OCI-LY3 (cell line): ENCODE data around the gene SPATA2L.

Source experiments
- H2AFZ ChIP-seq: fragments of 200-600, 300-600 bp; shearing (Covaris generic); 2 replicates; pipeline ENCODE4 v1.6.0; 2014; ENCODE audit warnings: antibody characterized with exemption, low read depth, low read length
- H3K27ac ChIP-seq: fragments of 200-600, 300-600 bp; sonication (generic); 2 replicates; pipeline ENCODE4 v1.5.1; 2014; ENCODE audit warnings: mild to moderate bottlenecking, low read length, moderate library complexity, mixed read lengths
- H3K27me3 ChIP-seq: fragments of 200-600, 300-600 bp; sonication (generic); 2 replicates; pipeline ENCODE4 v1.6.1; 2014; ENCODE audit warnings: low read depth, low read length, mixed read lengths
- H3K36me3 ChIP-seq: fragments of 200-600, 300-600 bp; sonication (generic); replicated peaks from 2 replicates; pipeline ENCODE3; 2014; ENCODE audit warnings: low read depth, low read length, mixed read lengths
- H3K4me1 ChIP-seq: fragments of 300-600, 200-600 bp; sonication (generic); 2 replicates; pipeline ENCODE4 v1.6.1; 2014; ENCODE audit warnings: low read length, mixed read lengths
- H3K4me2 ChIP-seq: fragments of 200-600, 300-600 bp; sonication (generic); 2 replicates; pipeline ENCODE4 v1.6.1; 2014; ENCODE audit warnings: low read length, mixed read lengths
- H3K4me3 ChIP-seq: fragments of 300-600, 200-600 bp; sonication (generic); 2 replicates; pipeline ENCODE4 v1.5.1; 2014; ENCODE audit warnings: antibody characterized with exemption, mild to moderate bottlenecking, low read length, moderate library complexity
- H3K79me2 ChIP-seq: fragments of 300-600, 200-600 bp; shearing (Covaris generic); 2 replicates; pipeline ENCODE4 v1.6.1; 2014; ENCODE audit warnings: mild to moderate bottlenecking, low read length, mixed read lengths
- H3K9ac ChIP-seq: fragments of 300-600, 200-600 bp; shearing (Covaris generic); 2 replicates; pipeline ENCODE4 v1.6.0; 2014; ENCODE audit warnings: mild to moderate bottlenecking, low read length, moderate library complexity
- H3K9me3 ChIP-seq: fragments of 200-600, 300-600 bp; shearing (Covaris generic); 2 replicates; pipeline ENCODE4 v1.6.1; 2014; ENCODE audit warnings: low read length, mixed read lengths; ENCODE audit not compliant: insufficient read depth
- H4K20me1 ChIP-seq: fragments of 200-600, 300-600 bp; sonication (generic); 2 replicates; pipeline ENCODE4 v1.6.1; 2016; ENCODE audit warnings: low read length, mixed read lengths; ENCODE audit not compliant: insufficient read depth
- EZH2phosphoT487 ChIP-seq: fragments of 200-600 bp; shearing (Covaris generic); IDR thresholded peaks from 2 replicates; pipeline ENCODE4 v1.6.1; 2018; ENCODE audit warnings: antibody characterized with exemption, mixed run types, low read depth
- TF ChIP-seq, protein P1 (sequence below): fragments of 200-600, 300-600 bp; sonication (generic); IDR thresholded peaks from 2 replicates; pipeline ENCODE4 v1.5.1; 2014; ENCODE audit warnings: antibody characterized with exemption, low read length, low read depth

SPATA2L gene

GRCh38 chr16:89658221-89658879, 43.2 kb downstream of the SPATA2L start:
- H3K9me3 ChIP-seq, result no peaks in the 10 kb centered on the region
- H3K4me3 ChIP-seq, result peak overlapping the region; percentile 95
- H3K36me3 ChIP-seq, result peaks cover 17% of the 10 kb centered on the region
- H3K27me3 ChIP-seq, result no peaks in the 10 kb centered on the region
- peaks cover 10% of the 10 kb centered on the region for H3K4me1 ChIP-seq
- peak overlapping the region; percentile 81 for H2AFZ ChIP-seq
- H3K9ac ChIP-seq, result peak overlapping the region; percentile 95
- H3K27ac ChIP-seq, result peak overlapping the region; percentile 41
- H3K4me2 ChIP-seq, result peak overlapping the region; percentile 87
- peaks cover 44% of the 10 kb centered on the region for H3K79me2 ChIP-seq
- no peak for TF ChIP-seq EZH2phosphoT487
- TF ChIP-seq, protein P1, sequence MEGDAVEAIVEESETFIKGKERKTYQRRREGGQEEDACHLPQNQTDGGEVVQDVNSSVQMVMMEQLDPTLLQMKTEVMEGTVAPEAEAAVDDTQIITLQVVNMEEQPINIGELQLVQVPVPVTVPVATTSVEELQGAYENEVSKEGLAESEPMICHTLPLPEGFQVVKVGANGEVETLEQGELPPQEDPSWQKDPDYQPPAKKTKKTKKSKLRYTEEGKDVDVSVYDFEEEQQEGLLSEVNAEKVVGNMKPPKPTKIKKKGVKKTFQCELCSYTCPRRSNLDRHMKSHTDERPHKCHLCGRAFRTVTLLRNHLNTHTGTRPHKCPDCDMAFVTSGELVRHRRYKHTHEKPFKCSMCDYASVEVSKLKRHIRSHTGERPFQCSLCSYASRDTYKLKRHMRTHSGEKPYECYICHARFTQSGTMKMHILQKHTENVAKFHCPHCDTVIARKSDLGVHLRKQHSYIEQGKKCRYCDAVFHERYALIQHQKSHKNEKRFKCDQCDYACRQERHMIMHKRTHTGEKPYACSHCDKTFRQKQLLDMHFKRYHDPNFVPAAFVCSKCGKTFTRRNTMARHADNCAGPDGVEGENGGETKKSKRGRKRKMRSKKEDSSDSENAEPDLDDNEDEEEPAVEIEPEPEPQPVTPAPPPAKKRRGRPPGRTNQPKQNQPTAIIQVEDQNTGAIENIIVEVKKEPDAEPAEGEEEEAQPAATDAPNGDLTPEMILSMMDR, result no peak
- H4K20me1 ChIP-seq, result no peaks in the 10 kb centered on the region

DNA sequence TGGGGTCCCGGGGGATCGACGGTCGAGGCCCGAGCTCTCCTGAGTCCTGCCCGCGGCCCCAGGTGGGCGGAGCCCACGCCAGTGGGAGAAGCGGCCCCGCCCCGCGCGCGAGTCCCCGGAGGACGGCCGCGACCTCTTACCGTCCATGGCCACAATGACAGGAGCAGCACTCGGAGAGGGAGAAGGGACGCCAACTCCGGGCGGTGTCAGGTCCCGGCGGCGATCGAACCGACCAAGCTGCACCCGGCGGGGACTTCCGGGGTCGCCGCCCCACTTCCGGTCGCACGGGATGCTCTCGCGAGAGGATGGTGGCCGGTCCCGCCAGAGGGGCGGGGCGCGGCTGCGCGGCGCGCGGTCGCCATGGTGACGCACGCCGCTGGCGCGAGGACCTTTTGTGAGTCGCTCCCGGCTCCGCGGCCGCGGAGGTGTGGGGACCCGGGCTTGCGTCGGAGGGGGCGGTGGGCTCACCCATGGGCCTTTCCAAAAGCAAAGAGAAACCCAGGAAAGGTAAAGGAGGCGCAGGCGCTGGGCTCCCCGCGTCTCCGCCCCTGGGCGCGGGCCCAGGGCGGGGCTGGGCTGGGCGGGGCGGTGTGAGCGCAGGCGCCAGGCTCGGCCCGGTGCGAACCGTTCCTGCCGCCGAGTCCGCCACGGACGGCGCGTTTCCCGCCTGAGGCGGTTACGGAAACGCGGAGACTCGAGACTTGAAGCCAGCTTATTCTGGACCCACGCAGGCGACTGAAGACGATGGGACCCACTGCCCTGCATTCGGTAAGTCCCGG, 43.9 kb downstream of the SPATA2L start, which contains the start of the genes CHMP1A and SPATA33:
CHMP1A (minus strand) TSS at position 267 of the 779 bp plus-strand sequence; CDS start at position 147, 120 bp downstream.
SPATA33 (plus strand) TSS at position 395 of the 779 bp plus-strand sequence; CDS start at position 471, 76 bp downstream.
- peak within 1 kb of the TSS; percentile 95 for H3K9ac ChIP-seq
- peaks cover 44% of the 10 kb centered on the region for H3K79me2 ChIP-seq
- no peaks in the 10 kb centered on the region for H4K20me1 ChIP-seq
- H3K36me3 ChIP-seq, result peaks cover 17% of the 10 kb centered on the region
- no peak for TF ChIP-seq EZH2phosphoT487
- TF ChIP-seq, protein P1, result no peak
- H3K4me2 ChIP-seq, result peak within 1 kb of the TSS; percentile 88
- peak within 1 kb of the TSS; percentile 81 for H2AFZ ChIP-seq
- H3K27ac ChIP-seq, result peak within 1 kb of the TSS; percentile 41
- peaks cover 10% of the 10 kb centered on the region for H3K4me1 ChIP-seq
- H3K27me3 ChIP-seq, result no peaks in the 10 kb centered on the region
- H3K4me3 ChIP-seq, result peak within 1 kb of the TSS; percentile 95
- no peaks in the 10 kb centered on the region for H3K9me3 ChIP-seq

- H3K27me3 ChIP-seq, result no peaks in the 10 kb centered on the region
- H3K4me3 ChIP-seq, result peak overlapping the region; percentile 95
- H3K79me2 ChIP-seq, result peaks cover 44% of the 10 kb centered on the region
- 0 out of 2 replicates have a peak overlapping the region, but pooled peaks have one; percentile 31 for H3K27ac ChIP-seq
- TF ChIP-seq EZH2phosphoT487, result no peak
- TF ChIP-seq, protein P1, result no peak
- H3K36me3 ChIP-seq, result peaks cover 14% of the 10 kb centered on the region
- peak overlapping the region; percentile 95 for H3K9ac ChIP-seq
- H3K4me1 ChIP-seq, result peaks cover 10% of the 10 kb centered on the region
- no peaks in the 10 kb centered on the region for H4K20me1 ChIP-seq
- no peaks in the 10 kb centered on the region for H3K9me3 ChIP-seq
- H2AFZ ChIP-seq, result no peak overlapping the region
- peak overlapping the region; percentile 88 for H3K4me2 ChIP-seq
Measured at GRCh38 chr16:89656435-89657121, 44.9 kb downstream of the SPATA2L start.
